ENCODE results near the gene KLHL6.

KLHL6 gene

DNA sequence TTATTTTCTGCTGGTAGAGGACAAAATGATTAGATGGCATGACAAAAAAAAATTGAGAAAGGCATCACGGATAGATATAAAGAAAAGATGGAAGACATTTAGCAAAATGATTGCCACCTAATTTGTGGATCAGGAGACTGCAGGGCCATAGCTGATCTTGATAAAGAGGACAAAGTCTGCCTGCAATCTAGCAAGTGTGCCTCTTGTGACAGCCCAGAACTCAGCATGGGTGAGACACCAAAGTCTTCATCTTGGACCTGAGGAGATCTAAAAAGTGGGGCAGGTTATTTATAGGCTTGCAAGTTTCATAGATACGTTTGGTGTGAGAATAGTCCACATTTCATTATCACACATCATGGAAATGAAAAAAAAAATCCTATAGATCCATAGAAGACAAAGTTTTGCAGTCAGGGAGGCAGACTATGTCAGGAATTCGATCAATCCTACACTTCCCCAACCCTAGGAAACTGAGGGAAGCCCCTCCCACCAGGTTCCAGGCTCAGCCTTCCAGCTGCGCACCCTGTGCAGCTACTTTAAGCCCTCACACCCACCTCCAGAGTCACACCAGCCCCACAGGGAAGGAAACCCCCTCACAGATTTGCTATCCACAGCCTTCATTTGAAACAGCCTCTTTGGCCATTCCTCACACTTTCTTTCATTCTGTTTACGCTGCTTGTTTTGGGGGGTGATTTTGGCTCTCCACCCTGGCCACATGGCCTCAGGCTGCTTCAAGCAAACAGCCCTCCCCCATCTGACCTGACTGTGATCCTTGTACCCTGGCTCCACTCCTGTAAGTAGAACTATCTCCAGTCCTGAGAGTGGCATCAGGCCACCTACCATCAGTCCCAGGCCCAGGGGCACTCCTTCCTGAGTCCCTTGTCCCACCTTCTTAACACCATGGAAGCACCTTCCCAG lies 28.1 kb upstream of the KLHL6 start:
- no peak for TF ChIP-seq POLR2AphosphoS5 (IDR thresholded peaks at IDR 0.05; ENCODE audit: low read depth, low read length)
- no peak for TF ChIP-seq FOXP2 (optimal IDR thresholded peaks at IDR 0.05; ENCODE audit: borderline replicate concordance, extremely low read depth, extremely low read length, insufficient read depth)
- TF ChIP-seq, protein P1, sequence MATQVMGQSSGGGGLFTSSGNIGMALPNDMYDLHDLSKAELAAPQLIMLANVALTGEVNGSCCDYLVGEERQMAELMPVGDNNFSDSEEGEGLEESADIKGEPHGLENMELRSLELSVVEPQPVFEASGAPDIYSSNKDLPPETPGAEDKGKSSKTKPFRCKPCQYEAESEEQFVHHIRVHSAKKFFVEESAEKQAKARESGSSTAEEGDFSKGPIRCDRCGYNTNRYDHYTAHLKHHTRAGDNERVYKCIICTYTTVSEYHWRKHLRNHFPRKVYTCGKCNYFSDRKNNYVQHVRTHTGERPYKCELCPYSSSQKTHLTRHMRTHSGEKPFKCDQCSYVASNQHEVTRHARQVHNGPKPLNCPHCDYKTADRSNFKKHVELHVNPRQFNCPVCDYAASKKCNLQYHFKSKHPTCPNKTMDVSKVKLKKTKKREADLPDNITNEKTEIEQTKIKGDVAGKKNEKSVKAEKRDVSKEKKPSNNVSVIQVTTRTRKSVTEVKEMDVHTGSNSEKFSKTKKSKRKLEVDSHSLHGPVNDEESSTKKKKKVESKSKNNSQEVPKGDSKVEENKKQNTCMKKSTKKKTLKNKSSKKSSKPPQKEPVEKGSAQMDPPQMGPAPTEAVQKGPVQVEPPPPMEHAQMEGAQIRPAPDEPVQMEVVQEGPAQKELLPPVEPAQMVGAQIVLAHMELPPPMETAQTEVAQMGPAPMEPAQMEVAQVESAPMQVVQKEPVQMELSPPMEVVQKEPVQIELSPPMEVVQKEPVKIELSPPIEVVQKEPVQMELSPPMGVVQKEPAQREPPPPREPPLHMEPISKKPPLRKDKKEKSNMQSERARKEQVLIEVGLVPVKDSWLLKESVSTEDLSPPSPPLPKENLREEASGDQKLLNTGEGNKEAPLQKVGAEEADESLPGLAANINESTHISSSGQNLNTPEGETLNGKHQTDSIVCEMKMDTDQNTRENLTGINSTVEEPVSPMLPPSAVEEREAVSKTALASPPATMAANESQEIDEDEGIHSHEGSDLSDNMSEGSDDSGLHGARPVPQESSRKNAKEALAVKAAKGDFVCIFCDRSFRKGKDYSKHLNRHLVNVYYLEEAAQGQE (IDR thresholded peaks at IDR 0.05; ENCODE audit: insufficient read depth in 1 of 2, low read depth in 2 of 2, low read length in 2 of 2): no peak
- TF ChIP-seq TAF1 (IDR thresholded peaks at IDR 0.05; ENCODE audit: borderline replicate concordance, insufficient read depth, low read length): no peak
- no peak for TF ChIP-seq SIN3A (IDR thresholded peaks at IDR 0.05; ENCODE audit: borderline replicate concordance, insufficient read depth, low read length)

DNA sequence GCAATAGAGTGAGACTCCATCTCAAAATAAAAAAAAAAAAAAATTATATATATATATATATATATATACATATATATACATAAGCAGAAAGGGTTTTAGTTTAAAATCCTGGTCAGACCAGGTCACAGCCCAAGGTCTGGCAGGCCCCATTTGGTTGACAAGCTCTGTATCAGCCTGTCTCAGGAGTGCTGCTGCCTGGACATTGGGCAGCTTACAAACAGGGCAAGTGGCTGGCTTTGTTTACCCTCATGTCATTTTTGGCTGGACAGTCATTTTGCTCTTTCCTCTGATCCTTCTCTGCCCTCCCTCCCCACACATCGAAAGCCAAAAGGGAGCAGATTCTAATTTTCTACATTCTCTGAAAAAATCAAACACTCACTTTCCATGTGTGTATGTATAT lies 26.7 kb upstream of the KLHL6 start:
- TF ChIP-seq POLR2AphosphoS5 (IDR thresholded peaks at IDR 0.05; ENCODE audit: low read depth, low read length) (no peak), FOXP2 (optimal IDR thresholded peaks at IDR 0.05; ENCODE audit: borderline replicate concordance, extremely low read depth, extremely low read length, insufficient read depth) (no peak), TAF1 (IDR thresholded peaks at IDR 0.05; ENCODE audit: borderline replicate concordance, insufficient read depth, low read length) (no peak), SIN3A (IDR thresholded peaks at IDR 0.05; ENCODE audit: borderline replicate concordance, insufficient read depth, low read length) (no peak)
- TF ChIP-seq, protein P1 (IDR thresholded peaks at IDR 0.05; ENCODE audit: insufficient read depth in 1 of 2, low read depth in 2 of 2, low read length in 2 of 2): no peak

DNA sequence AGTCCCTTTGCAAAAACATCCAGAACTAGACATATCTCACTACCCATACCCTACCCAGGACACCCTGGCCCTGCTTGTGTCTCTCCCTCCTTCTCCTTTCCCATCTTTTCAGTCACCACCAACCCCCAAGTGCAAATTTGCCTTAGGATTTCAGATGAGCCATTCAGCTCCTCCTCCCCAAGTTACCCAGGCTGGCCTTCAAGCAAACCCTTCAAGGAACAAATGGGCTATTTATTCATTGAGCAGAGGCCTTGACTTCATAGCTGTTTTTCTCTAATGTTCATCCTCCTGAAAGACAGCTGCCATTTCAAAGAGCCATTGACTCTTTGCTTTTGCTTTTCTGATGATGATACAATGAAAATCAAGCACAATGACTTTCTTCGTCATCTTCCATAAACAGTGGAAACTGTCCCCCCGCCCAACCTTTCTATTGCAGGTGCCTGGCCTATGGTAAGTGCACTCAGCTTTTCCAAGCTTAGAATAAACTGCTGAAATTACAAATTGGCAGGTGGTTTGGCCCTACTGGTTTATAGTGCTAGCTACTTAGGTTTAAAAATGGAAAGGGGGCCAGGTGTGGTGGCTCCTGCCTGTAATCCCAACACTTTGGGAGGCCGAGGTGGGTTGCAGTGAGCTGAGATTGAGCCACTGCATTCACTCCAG lies 26.1 kb upstream of the KLHL6 start:
- no peak for TF ChIP-seq FOXP2 (optimal IDR thresholded peaks at IDR 0.05; ENCODE audit: borderline replicate concordance, extremely low read depth, extremely low read length, insufficient read depth)
- TF ChIP-seq, protein P1 (IDR thresholded peaks at IDR 0.05; ENCODE audit: insufficient read depth in 1 of 2, low read depth in 2 of 2, low read length in 2 of 2): no peak
- no peak for TF ChIP-seq SIN3A (IDR thresholded peaks at IDR 0.05; ENCODE audit: borderline replicate concordance, insufficient read depth, low read length)

DNA sequence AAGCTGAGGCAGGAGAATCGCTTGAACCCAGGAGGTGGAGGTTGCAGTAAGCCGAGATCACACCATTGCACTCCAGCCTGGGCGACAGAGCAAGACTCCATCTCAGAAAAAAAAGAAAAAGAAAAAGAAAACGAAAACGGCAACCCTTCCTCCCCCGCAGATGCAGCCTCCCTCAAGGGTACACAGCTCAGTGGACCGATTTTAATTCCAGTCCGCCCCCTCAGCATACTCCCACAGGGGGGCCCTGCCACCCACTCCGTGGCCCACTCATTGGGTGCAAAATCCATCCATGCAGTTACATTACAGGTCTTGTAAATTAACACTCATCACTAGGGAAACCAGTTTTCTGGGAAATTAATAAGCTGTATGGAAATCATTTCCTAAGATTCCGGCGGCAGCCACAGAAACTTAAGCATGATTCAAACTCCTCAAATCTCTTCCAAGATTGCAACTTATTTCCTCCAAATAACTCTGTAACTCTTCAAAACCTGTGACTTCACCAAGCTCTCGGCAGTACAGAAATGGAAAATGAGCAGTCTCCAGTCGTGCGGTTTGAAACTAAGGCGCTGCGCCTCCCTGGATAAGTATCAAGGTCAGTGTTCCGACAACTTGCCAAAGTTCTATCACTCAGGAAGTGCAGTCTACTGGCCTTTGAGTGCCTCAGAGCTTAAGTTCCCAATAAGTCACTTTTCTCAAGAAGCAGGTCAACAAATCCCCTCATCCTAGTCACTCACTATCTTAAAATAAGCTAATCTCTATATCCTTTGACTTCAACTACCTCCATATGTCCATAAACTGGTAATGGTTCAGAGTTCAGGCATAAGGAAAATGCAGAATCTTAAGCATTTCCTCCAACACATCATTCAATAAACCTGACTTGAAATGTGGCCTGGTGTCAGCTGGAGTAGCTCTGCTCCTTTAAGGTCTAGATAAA lies 24.7 kb upstream of the KLHL6 start:
- TF ChIP-seq, protein P1 (IDR thresholded peaks at IDR 0.05; ENCODE audit: insufficient read depth in 1 of 2, low read depth in 2 of 2, low read length in 2 of 2): no peak
- no peak for TF ChIP-seq TAF1 (IDR thresholded peaks at IDR 0.05; ENCODE audit: borderline replicate concordance, insufficient read depth, low read length)
- no peak for TF ChIP-seq SIN3A (IDR thresholded peaks at IDR 0.05; ENCODE audit: borderline replicate concordance, insufficient read depth, low read length)
- TF ChIP-seq FOXP2 (optimal IDR thresholded peaks at IDR 0.05; ENCODE audit: borderline replicate concordance, extremely low read depth, extremely low read length, insufficient read depth): no peak
- no peak for TF ChIP-seq POLR2AphosphoS5 (IDR thresholded peaks at IDR 0.05; ENCODE audit: low read depth, low read length)
